GM18858 (cell line): ENCODE data around the gene FAM76B.

Experiments
- ATAC-seq: cut with Tn5 transposase; IDR thresholded peaks from one replicate; pipeline ENCODE4 v1.9.1; 2021; ENCODE audit not compliant: unreplicated experiment

Gene FAM76B

GRCh38 chr11:95734009-95734572 is 55.5 kb downstream of the FAM76B start:
- no peak for ATAC-seq

DNA sequence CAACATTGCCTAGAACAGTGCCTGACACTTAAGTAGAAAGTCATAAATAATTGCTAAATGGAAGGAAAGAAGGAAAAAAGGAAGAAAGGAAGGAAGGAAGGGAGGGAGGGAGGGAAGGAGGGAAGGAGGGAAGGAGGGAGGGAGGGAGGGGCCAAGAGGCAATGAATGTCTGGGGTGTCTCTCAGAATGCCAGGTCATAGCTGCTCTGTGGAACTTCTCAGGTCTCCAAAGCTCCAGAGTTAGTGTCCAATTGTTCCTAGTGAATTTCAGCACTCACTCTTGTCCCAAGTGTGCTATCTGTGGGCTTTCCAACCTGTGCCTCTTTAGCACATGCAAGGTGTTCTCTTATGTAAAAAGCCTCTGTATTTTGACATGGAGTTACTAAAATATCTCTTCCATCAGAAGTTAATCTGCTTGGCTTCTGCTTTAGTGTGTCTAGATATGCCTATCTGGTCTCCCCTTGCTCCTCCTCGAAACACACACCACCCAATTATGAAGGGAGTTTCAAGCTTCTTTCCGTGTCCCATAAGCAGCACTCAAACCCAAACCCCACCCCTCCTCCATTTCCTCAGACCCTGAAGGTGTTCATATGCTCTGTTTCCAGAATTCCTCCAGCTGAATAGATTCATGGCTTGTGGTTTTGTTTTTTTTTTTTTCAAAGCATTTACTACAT is 56.5 kb downstream of the FAM76B start:
- no peak for ATAC-seq

DNA sequence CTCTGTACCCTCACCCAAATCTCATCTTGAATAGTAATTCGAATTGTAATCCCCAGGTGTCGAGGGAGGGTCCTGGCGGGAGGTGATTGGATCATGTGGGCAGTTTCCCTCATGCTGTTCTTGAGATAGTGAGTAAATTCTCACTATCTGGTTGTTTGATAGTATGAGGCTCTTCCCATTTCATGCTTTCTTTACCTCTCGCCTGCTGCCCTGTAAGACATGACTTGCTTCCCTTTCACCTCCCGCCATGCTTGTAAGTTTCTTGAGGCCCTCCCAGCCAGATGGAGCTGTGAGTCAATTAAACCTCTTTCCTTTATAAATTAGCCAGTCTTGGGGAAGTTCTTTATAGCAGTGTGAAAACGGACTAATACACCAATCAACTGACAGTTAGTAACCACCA is 60.1 kb downstream of the FAM76B start:
- ATAC-seq: no peak

- no peak for ATAC-seq
Observed at GRCh38 chr11:95728790-95729189, 60.8 kb downstream of the FAM76B start.

DNA sequence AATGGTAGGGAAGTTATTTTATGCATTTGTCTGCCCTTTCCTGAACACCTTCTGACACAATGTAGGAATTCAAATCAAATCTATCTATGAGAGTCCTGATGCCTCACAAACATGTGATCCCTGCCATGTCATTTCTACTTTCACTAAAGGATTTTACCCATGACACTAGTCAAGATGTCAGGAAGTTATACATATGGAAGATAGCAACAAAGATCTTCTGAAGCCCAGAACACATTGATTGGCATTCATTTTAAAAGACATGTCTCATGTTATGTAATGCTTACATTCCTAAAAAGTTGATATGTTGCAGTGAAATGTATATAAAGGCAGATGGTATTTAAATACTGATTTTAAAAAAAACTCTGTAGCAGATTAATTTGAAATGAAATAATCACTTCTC is 61.5 kb downstream of the FAM76B start:
- no peak for ATAC-seq

GRCh38 chr11:95727620-95728019 is 62.0 kb downstream of the FAM76B start:
- no peak for ATAC-seq

DNA sequence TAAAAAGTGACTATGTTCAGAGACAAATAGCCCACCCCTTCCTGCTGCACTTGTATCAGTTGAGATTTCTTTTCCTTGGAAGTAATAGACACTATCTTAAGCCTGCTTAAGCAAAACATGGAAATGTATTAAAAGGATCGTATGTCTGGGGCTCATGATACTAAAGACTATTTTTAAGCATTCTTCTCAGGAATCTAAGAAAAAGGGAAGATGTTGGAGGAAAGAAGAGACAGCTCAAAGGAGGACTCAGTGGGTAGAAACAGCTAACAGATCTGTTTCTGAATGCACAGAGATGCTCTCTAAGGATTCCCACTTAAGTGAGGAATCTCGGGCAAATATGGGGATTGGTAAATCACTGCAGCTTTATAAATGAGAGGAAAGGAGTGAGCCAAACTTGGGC is 62.5 kb downstream of the FAM76B start:
- ATAC-seq: no peak

DNA sequence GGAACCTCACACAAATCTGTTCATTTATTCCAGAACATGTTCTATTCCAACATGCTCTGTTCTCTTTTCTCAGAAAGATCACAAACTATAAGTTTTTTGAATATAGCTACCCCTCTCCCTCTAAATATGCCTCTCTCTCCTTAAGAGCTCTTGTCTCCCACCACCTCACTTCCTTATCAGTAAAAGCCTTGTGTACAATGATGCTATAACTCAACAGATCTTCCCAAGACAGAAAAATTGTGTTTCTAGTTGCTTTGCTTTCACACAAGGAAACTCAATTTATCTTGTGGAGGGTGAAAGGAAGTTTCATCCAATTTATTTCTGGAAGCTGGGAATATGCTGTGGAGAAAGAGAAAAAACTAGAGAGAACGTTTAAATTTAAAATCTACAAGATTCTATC is 64.4 kb downstream of the FAM76B start:
- no peak for ATAC-seq

- no peak for ATAC-seq
Observed at GRCh38 chr11:95723361-95723942, 66.1 kb downstream of the FAM76B start.

DNA sequence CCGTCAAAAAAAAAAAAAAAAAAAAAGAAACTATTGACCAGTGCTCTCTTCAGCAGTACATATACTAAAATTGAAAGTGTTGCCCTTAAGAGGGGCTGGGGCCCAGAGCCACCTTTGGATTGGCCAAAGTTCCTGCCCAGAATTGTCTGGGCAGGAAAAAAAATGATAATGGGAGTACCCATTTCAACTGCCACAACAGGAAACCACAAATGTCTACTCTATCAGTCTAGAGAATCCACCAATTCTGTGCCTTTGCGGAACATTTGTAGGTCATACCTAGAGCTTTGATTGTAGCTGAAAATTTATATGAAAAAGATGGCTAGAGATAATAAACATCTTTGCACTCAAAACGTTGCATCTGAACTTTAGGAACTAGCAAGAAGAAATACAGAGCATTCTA is 69.4 kb downstream of the FAM76B start:
- ATAC-seq: no peak
